ENCODE measurements around the gene WDR45. TPM values are rescaled to one million over a fixed set of nuclear protein-coding genes. Genes with fewer than 3 reads are reported as not detected.

WDR45 gene
- total RNA-seq, 1 experiment from 2014 or later = 42.7 TPM

DNA sequence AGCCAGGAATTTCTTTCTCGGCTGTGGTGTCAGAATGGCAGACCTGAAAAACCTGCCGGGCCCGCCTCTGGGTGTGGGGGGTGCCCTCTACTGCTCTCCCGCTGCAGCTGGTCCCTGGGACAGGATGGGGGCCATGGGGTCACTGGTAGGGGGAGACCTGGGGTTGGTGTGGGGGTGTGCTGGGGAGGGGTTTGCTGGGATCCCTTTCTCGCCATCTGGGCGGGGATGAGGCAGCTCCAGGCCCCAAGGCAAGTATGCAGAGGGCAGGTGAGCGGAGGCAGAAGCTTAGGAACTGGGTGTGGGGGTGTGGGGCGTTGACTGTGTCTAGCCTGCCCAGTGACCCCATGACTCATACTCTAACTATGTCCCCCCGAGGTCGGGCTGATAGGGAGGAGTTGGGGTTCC is 20.0 kb downstream of the WDR45 start:
- peaks cover 16% of the 10 kb centered on the region for H3K4me1 Mint-ChIP-seq (ENCODE audit: low read depth, unreplicated experiment)
- intact Hi-C loops (cut with micrococcal nuclease; ENCODE audit: unreplicated experiment) = no loop called here
- H3K27me3 Mint-ChIP-seq (ENCODE audit: unreplicated experiment) = no peaks in the 10 kb centered on the region
- peak overlapping the region; percentile 74 for H3K27ac Mint-ChIP-seq (ENCODE audit: unreplicated experiment)
- peaks cover 26% of the 10 kb centered on the region for H3K36me3 Mint-ChIP-seq (ENCODE audit: insufficient read depth, unreplicated experiment)
- no peaks in the 10 kb centered on the region for H3K9me3 Mint-ChIP-seq (ENCODE audit: low read depth, unreplicated experiment)
- CTCF ChIA-PET = interaction anchor here (0.7 to 0.9 kb wide), 2 partner anchors 10 to 96 kb away, joined by 3 read pairs; no protein-coding TSS in a partner anchor
- peak overlapping the region; percentile 88 for H3K4me3 Mint-ChIP-seq (ENCODE audit: low read depth, unreplicated experiment)
- peak; percentile 64 for DNase-seq
- BruUV-seq (replicated peaks) = no TSS peak
- TF ChIP-seq CTCF (IDR thresholded peaks at IDR 0.05; ENCODE audit: unreplicated experiment) = no peak

GRCh38 chrX:49059201-49059600 is 20.5 kb downstream of the WDR45 start:
- H3K36me3 Mint-ChIP-seq (ENCODE audit: insufficient read depth, unreplicated experiment) = peaks cover 26% of the 10 kb centered on the region
- DNase-seq = peak; percentile 11
- BruUV-seq (replicated peaks) = TSS peak; percentile 34
- CTCF ChIA-PET = interaction anchor here (0.7 to 0.9 kb wide), 2 partner anchors 11 to 97 kb away, joined by 3 read pairs; no protein-coding TSS in a partner anchor
- no peak for TF ChIP-seq CTCF (IDR thresholded peaks at IDR 0.05; ENCODE audit: unreplicated experiment)
- peaks cover 21% of the 10 kb centered on the region for H3K4me1 Mint-ChIP-seq (ENCODE audit: low read depth, unreplicated experiment)
- no peaks in the 10 kb centered on the region for H3K27me3 Mint-ChIP-seq (ENCODE audit: unreplicated experiment)
- intact Hi-C loops (cut with micrococcal nuclease; ENCODE audit: unreplicated experiment) = no loop called here
- H3K27ac Mint-ChIP-seq (ENCODE audit: unreplicated experiment) = peak overlapping the region; percentile 74
- H3K9me3 Mint-ChIP-seq (ENCODE audit: low read depth, unreplicated experiment) = peaks cover 2% of the 10 kb centered on the region
- H3K4me3 Mint-ChIP-seq (ENCODE audit: low read depth, unreplicated experiment) = peak overlapping the region; percentile 88

- no TSS peak for BruUV-seq (replicated peaks)
These were observed 20.9 kb downstream of the WDR45 start, which contains the start of gene CCDC120 for GRCh38 chrX:49058794-49059193. CCDC120 (plus strand) TSS chrX:49058999; CDS start chrX:49062042, 3,043 bp downstream.

GRCh38 chrX:49054073-49054762 is 25.5 kb downstream of the WDR45 start:
- no peaks in the 10 kb centered on the region for H3K27me3 Mint-ChIP-seq (ENCODE audit: unreplicated experiment)
- BruUV-seq (replicated peaks) = no TSS peak
- intact Hi-C loops (cut with micrococcal nuclease; ENCODE audit: unreplicated experiment) = no loop called here
- peaks cover 30% of the 10 kb centered on the region for H3K4me1 Mint-ChIP-seq (ENCODE audit: low read depth, unreplicated experiment)
- TF ChIP-seq CTCF (IDR thresholded peaks at IDR 0.05; ENCODE audit: unreplicated experiment) = no peak
- H3K27ac Mint-ChIP-seq (ENCODE audit: unreplicated experiment) = peak overlapping the region; percentile 89
- peak overlapping the region; percentile 72 for H3K4me3 Mint-ChIP-seq (ENCODE audit: low read depth, unreplicated experiment)
- CTCF ChIA-PET = no interaction called here
- peaks cover 2% of the 10 kb centered on the region for H3K9me3 Mint-ChIP-seq (ENCODE audit: low read depth, unreplicated experiment)
- peaks cover 27% of the 10 kb centered on the region for H3K36me3 Mint-ChIP-seq (ENCODE audit: insufficient read depth, unreplicated experiment)
- no peak for DNase-seq

More at GRCh38 chrX:49058794-49059193, 20.9 kb downstream of the WDR45 start, which contains the start of gene CCDC120:
- peaks cover 25% of the 10 kb centered on the region for H3K4me1 Mint-ChIP-seq (ENCODE audit: low read depth, unreplicated experiment)
- H3K9me3 Mint-ChIP-seq (ENCODE audit: low read depth, unreplicated experiment) = peaks cover 2% of the 10 kb centered on the region
- peaks cover 28% of the 10 kb centered on the region for H3K36me3 Mint-ChIP-seq (ENCODE audit: insufficient read depth, unreplicated experiment)
- no peak for TF ChIP-seq CTCF (IDR thresholded peaks at IDR 0.05; ENCODE audit: unreplicated experiment)
- peak; percentile 67 for DNase-seq
- intact Hi-C loops (cut with micrococcal nuclease; ENCODE audit: unreplicated experiment) = loop anchor here (1.0 kb wide), 1 partner anchor 15 kb away; the partner anchor contains the start of gene TFE3
- CTCF ChIA-PET = interaction anchor here (0.7 to 0.9 kb wide), 2 partner anchors 11 to 97 kb away, joined by 3 read pairs; no protein-coding TSS in a partner anchor
- no peaks in the 10 kb centered on the region for H3K27me3 Mint-ChIP-seq (ENCODE audit: unreplicated experiment)
- peak within 1 kb of the TSS; percentile 74 for H3K27ac Mint-ChIP-seq (ENCODE audit: unreplicated experiment)
- H3K4me3 Mint-ChIP-seq (ENCODE audit: low read depth, unreplicated experiment) = peak within 1 kb of the TSS; percentile 88

All from Calu3 (cell line).